NCI-H2227 treated with DMSO at 0.1 percent for 48 hours (cell line): ENCODE data around the gene CDK13.
"Not testable (repeated sequence)": the region's sequence is repeated elsewhere in the genome, so short reads cannot be mapped to it uniquely, and the experiment has no call there.

ENCODE experiments used
- DNase-seq: peaks from one replicate; lab custom pipeline; 2025; lab: John Stamatoyannopoulos, UW

The CDK13 gene

DNA sequence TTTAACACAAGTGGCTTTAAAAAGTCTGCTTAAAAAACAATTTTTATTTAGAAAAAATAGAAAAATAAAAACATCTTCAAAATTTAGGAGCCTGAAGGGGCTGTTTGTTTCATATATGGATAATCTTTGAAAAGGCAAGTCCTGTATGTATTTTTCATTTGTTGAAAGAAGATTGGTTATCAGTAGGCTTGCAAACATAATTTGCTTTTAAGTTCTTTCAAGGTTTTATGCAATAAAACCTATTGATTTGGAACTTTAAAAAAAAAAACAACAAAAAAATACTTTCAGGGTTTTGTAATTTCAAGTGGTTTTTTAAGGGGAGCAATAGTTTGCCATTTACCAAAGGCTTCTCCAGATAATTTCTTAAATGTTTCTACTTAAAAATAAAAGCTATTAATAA, 148.8 kb downstream of the CDK13 start:
- DNase-seq = no peak

DNA sequence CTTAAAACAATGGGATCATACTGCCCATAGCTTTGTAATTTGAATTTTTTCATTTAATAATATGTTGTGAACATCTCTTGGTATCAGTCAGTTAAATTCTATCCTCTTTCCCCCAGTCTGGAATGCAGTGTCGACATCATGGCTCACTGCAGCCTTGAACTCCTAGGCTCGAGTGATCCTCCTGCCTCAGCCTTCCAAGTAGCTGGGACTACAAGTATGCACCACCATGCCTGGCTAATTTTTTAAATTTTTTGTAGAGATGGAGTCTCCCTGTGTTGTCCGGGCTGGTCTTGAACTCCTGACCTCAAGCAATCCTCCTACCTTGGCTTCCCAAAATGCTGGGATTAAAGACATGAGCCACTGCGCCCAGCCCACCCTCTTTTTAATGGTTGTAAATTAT, 149.8 kb downstream of the CDK13 start:
- no peak for DNase-seq

DNA sequence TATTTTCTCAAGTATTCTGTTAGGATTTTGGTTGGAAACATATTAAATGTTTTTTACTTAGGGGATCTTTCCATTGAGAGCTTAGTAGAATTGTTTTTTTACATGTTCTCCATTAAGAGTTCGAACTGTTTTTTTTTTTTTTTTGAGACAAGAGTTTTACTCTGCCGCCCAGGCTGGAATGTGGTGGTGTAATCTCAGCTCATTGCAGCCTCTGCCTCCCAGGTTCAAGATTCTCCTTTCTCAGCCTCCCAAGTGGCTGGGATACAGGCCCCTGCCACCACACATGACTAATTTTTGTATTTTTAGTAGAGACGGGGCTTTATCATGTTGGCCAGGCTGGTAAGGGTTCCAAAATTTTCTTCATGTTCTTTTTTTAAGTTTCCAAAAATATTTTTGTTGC, 151.1 kb downstream of the CDK13 start:
- no peak for DNase-seq

DNA sequence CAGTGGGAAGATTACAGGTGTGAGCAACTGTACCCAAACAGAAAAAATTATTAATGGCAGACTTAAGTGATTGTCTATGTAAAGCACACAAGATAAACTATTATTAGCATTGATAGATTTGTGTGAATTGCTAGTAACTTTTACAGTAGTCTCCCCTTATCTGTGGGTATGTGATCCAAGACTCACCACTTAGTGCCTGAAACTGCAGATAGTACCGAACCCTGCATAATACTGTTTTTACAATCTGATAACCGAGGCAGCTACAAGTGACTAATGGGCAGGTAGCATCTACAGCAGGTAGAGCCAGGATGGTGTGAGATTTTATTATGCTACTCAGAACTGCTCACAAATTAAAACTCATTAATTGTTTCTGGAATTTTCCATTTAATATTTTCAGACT, 152.8 kb downstream of the CDK13 start:
- DNase-seq = no peak

DNA sequence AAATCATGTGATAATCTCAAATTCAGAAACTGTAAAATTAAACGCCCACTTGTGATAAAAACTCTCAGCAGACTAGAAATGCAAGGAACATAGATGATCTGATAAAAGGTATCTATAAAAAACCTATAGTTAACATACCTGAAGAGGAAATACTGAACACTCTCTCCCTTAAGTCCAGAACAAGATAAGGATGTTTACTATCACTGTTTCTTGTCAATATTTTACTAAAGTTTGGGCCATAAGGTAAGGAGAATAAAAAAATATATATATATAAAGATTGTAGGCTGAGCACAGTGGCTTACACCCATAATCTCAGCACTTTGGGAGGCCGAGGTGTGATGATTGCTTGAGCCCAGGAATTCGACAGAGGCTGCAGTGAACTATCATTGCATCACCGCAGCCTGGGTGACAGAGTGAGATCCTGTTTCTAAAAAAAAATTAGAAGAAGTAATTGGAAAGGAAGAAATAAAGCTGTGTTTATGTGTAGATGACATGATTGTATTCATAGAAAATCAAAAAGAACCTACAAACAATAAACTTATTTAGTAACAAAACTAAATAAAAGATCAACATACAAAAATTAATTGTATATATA, 155.9 kb downstream of the CDK13 start:
- no peak for DNase-seq

DNA sequence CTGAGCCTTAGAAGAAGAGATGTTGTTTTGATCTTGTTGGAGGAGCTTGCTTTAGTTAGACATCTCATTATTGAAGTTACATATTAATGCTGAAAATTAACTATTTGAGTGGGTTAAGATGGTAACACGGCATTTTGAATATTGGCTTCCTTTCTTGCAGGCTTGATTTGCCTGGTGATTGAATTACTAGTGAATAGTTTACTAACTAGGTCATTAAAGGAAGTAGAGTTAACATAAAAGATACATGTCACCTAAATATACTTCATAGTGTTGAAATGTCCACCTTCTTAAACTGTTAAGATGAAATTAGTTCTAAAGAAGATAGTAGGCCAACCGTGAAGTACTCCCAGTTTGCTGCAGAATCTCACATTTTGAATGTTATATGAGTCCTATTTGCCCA, 165.9 kb downstream of the CDK13 start:
- DNase-seq = no peak

DNA sequence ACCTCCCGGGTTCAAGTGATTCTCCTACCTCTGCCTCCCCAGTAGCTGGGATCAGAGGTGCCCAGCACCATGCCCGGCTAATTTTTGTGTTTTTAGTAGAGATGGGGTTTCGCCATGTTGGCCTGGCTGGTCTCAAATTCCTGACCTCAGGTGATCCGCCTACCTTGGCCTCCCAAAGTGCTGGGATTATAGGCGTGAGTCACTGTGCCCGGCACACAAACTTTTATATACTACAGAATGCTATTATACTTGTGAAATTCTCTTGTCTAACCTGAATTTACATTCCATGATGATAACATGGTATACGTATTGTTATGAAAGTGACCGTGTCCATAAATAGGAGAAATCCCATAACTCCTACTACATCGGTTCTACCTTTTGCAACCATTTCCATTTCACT, 167.1 kb downstream of the CDK13 start:
- DNase-seq = not testable (repeated sequence)

DNA sequence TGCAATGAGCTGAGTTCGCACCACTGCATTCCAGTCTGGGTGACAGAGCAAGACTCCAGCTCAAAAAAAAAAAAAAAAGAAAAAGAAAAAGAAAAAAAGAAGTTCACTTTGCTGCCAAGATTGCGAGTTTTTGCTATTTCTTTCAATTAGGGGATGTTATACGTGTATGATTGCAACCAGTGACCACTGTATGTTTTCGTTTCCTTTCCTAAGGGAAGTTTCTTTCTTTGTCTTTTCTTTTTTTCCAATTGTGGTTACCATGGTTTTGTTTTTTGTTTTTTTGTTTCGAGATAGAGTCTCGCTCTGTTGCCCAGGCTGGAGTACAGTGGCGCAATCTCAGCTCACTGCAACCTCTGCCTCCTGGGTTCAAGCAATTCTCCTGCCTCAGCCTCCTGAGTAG, 168.1 kb downstream of the CDK13 start:
- not testable (repeated sequence) for DNase-seq

DNA sequence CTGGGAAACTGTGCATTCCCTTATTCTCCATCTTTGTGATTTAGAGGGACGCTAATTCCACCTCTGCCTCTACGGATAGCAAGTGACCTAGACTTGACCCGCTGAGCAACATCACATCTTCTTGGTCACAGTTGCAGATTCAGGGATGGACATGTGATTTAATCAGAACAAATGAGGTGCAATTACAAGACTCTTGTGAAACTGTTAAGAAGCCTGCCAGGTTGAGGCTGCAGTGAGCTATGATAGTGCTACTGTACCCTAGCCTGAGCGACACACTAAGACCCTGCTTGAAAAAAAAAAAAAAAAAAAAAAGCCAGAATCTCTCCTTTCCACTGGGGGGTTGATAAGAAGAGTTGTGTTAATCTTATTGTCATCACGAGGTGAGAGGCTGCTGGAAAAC, 170.0 kb downstream of the CDK13 start:
- no peak for DNase-seq

DNA sequence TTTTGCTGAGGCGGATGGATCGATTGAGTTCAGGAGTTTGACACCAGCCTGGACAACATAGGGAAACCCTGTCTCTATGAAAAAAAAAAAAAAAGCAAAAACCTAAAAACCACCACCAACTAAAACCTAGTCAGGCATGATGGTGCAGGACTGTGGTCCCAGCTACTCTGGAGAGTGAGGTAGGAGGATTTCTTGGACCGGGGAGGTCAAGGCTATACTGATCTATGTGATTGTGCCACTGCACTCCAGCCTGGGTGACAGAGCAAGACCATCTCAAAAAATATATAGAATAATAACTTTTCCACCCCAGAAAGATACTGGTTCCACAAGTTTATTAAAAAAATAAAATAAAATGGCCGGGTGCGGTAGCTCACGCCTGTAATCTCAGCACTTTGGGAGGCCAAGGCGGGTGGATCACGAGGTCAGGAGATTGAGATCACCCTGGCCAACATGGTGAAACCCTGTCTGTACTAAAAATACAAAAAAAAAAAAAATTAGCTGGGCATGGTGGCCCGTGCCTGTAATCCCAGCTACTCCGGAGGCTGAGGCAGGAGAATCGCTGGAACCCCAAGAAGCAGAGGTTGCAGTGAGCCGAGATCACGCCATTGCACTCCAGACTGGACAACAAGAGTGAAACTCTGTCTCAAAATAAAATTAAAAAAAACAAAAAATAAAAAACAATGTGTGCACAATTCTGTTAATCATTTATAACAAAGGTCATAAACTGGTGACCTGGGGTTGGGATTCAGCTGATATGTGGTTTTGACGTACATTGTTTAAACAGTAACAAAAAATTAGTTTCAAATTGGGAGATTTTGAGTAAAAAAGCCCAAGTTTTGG, 172.3 kb downstream of the CDK13 start:
- DNase-seq = not testable (repeated sequence)

DNA sequence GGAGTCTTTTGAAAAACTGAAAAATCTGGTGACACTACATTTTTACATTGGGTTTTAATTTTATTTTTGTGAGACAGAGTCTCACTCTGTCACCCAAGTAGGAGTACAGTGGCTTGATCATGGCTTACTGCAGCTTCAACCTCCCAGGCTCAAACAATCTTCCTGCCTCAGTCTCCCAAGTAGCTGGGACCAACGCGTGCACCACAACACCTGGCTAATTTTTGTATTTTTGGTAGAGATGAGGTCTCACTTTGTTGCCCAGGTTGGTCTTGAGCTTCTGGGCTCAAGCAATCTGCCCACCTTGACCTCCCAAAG, 172.8 kb downstream of the CDK13 start:
- no peak for DNase-seq

DNA sequence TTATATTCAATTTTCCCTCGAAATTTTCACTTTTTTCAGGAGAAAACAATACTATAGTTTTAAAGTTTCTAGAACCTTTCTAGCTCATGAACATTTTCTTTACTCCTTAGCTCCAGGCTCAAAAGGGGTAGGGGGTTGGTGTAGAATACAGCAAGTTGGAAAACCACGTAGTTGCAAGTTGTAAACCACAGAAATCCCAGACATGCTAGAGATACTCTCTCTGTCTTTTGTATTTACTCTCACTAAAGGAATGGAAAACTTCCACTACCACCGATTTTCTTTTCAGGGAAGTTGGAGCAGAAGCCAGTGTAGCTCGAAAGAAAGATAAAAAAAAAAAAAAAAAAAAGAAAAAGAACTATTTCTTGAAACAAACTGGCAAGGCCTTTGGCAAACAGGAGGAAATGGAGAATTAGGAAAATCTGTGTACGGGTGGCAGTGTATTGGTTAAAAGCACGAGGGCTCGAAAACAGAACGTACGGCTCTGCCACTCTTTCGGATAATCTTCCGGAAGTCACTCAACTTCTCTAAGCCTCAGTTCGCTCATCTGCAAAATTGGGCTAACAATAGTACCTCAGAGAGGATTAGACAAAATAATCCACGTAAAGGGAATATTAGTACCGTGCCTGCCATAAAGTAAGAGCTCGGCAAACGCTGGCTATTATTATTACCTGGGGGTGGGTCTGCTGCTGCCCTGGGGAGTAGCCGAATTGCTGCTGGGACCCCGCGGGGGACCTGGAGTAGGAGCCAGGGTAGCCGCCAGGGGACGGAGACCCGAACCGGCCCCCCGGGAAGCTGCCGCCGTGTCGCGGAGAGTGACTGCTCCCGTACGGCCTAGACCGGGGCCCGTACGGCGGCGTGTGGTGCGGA, 183.7 kb downstream of the CDK13 start:
- no peak for DNase-seq

DNA sequence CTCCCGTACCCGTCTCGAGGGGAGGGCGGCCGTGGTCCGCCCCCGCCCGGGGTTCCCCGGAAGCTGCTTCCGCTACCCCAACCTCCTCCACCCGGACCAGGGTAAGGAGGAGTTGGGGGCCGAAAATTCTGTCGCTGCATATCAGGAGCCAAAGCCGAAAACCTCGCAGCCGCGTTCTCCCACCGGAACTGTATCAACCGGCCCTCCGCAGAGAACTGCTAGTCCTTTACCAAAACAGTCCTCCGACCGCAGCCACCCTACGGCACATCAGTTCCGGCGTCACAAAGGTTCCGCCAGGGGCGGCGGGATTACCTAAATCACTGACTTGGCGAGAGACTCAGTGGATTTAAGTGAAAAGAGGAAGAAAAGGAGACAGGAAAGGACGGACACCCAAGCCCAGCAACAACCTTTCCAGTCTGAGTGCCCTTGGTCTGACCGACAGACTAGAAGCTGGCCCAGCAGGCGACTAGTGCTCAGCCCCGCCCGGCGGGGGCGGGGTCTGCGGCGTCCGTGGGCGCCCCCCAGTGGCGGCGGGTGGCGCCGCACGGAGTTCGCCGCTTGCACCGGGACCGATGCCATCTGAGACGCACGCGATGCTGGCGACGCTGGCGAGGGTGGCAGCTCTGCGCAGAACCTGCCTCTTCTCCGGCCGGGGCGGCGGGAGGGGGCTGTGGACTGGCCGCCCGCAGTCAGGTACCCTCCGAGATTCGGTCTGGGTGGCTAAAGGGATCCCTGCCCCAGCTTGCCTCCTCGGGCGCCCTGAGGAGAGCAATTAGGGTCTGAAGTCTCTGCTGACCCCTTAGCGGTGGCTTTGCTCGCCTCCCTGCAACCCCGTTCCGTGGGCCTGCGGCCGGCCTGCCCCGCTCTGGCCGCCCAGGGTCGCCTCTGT, 184.6 kb downstream of the CDK13 start, which contains the start of the genes MPLKIP and SUGCT:
Gene MPLKIP, minus strand, starts transcription at position 195 of the 889 bp plus-strand sequence. Its CDS starts 55 bp downstream, at position 140.
Gene SUGCT, plus strand, starts transcription at position 578 of the 889 bp plus-strand sequence.
- DNase-seq = peak; percentile 92

DNA sequence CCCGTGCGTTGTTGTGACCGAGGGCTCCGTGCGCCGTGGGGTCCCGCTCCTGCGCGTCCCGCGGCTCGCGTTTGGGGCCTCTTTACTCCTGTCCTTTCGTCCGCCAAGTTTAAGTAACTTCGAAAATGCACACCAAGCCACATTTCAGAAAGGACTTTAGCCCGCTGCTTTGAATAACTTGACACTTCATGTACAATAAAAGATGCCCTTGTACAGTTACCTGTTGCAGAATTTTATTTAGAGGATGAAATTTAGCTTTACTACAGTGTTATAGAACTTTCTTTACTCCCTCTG, 185.2 kb downstream of the CDK13 start:
- no peak for DNase-seq

DNA sequence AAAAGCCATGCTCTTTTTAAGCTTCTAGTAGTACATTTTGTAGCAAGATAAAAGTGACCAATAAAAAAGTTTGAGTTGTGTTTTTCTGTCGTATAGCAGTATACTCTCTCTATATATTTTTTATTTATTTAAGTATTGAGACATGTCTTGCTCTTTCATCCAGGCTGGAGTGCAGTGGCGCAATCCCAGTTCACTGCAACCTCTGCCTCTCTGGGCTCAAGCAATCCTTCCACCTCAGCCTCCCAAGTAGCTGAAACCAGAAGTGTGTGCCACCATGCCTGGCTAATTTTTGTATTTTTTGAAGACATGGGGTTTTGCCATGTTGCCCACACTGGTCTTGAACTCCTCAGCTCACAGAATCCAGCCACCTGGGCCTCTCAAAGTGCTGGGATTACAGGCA, 187.5 kb downstream of the CDK13 start:
- DNase-seq = no peak

DNA sequence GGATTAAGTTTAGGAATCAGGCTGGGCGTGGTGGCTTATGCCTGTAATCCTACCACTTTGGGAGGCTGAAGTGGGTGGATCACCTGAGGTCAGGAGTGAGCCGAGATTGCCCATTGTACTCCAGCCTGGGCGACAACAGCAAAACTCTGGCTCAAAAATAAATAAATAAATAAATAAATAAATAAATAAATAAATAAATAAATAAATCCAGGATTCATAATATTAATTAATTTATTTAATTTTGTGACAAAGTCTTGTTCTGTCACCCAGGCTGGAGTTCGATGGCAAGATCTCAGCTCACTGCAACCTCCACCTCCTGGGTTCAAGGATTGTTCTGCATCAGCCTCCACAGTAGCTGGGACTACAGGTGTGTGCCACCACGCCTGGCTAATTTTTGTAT, 188.9 kb downstream of the CDK13 start:
- no peak for DNase-seq

DNA sequence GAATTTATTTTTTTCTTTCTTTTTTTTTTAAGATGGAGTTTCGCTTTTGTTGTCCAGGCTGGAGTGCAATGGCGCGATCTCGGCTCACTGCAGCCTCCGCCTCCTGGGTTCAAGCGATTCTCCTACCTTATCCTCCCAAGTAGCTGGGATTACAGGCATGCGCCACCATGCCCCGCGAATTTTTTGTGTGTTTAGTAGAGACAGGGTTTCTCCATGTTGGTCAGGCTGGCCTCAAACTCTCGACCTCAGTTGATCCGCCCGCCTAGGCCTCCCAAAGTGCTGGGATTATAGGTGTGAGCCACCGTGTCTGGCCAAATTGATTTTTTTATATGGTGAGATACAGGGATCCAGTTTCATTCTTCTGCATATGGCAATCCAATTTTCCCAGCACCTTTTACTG, 189.8 kb downstream of the CDK13 start:
- not testable (repeated sequence) for DNase-seq

DNA sequence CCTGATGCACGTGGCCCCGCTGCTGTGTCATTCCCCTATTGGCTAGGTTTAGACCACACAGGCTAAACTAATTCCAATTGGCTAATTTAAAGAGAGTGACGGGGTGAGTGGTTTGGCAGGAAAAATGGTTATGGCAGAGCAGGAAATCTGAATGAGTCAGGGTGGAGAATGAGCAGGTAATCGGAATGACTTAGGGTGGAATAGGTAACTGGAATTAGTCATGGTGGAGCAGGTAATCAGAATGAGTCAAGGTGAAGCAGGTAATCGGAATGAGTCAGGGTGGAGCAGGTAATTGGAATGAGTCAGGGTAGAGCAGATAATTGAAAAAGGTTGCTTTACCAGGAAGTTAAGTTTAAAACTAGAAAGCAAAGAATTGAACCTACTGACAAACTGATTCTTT, 191.9 kb downstream of the CDK13 start:
- DNase-seq = not testable (repeated sequence)

DNA sequence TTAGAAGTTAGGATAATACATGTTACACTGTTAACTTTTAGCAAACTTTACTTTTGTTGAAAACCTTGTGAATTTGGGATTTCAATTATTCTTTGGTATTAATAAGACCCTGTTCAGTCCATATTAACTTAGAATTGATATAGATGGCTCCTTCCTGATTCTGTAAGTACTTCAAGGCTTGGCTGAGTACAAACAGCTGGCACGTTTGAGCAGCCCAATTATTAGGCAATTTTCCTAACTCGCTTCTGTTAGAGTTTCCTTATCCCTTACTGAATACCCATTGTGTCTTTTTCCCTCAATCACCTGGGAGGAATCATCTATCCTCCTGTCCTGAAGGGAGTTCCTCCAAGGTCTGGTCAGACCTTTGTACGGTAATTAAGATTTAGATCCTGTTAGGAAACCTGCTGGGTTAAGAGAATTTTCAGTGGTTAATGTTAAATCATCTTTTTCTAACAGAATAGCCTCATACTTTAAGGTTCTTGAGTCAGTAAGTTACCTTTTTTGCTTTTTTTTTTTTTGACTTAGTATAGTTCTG, 195.6 kb downstream of the CDK13 start:
- DNase-seq = not testable (repeated sequence)

DNA sequence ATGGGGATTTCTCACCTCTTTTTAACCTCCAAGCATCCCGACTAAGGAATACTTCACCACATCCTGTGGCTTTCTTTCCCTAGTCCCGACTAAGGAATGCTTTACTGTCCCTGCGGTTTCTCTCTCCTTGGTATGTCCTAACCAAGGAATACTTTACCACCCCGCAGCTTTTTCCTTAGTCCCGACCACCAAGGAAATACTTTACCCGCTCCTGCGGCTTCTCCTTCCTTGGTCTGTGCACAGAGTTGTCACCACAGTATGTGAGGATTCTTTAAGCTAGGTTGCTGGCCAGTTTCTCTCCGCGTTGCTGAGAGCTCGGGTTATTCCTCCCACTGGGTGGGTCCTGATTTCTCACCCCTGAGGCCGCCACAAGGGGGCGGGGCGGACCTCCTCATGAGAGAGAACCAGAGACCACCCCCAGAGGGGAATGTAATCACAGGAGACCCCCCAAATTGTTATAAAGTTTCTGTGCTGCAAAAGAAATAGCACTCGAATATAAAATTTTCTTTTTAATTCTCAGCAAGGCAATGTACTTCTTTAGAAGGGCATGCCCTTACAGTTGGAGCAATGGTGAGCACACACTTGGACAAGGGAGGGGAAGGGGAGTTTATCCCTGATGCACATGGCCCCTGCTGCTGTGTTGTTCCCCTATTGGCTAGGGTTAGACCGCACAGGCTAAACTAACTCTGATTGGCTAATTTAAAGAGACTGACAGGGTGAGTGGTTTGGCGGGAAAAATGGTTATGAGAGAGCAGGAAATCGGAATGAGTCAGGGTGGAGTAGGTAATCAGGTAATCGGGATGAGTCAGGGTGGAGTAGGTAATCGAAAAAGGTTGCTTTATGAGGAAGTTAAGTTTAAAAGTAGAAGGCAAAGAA, 197.6 kb downstream of the CDK13 start:
- DNase-seq = no peak

DNA sequence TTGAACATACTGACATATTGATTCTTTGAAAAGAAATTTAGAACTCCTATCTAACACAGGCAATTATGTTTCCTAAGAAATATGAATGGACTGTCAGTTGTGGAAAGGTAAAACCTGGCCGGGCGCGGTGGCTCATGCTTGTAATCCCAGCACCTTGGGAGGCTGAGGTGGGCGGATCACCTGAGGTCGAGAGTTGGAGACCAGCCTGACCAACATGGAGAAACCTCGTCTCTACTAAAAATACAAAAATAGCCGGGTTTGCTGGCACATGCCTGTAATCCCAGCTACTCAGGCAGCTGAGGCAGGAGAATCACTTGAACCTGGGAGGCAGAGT, 198.2 kb downstream of the CDK13 start:
- DNase-seq = not testable (repeated sequence)
